Measurements from ENCODE around the gene DDX25.
"Not testable (repeated sequence)": the region's sequence is repeated elsewhere in the genome, so short reads cannot be mapped to it uniquely, and the experiment has no call there.

Gene DDX25

DNA sequence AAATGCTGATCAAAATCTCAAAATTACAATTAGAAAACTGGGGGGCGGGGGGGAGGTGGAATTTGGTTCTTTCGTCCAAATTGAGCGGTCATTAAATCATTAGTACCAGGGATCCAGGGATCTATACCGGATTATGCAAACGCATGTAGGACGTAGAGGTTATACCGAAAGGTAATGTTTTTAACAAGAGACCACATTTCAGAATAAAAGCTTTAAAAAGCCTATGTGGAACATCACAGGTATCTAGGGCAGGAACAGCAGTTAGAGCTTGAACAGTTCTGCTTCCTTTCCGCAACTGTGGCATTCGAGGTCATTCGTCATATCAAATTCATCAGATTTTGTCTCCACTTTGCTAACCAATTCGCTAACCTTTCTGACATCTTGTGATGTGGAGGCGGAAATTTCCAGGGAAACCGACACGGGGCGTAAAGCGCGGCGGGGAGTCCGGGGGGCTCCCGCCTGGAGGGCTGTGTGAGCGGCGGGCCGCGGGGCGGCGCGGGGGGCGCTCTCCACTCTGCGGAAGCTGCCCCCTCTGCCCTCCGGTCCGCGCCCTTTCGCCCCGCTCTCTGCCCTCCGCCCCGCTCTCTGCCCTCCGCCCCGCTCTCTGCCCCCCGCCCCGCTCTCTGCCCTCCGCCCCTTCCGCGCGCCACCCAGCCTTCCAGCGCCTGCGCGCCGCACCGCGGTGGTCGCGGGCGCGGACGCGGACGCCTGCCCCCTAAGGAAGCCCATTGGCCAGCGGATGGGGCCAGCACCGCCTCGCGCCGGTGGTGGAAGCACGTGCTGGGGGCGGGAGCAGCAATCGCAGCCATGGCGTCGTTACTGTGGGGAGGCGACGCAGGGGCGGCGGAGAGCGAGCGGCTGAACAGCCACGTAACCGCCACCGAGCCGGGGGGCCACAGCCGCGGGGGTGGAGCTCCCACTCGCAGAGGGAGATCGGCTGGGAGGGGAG, at the start of gene DDX25:
TSS of gene DDX25 (plus strand) at position 798 of the 949 bp plus-strand sequence. CDS start at position 808, 10 bp downstream.
- H3K9me3 Mint-ChIP-seq, result no peaks in the 10 kb centered on the region
- H3K27ac Mint-ChIP-seq, result no peak within 1 kb of the TSS
- H3K36me3 Mint-ChIP-seq (ENCODE audit: low read depth), result peaks cover 23% of the 10 kb centered on the region
- H3K27me3 Mint-ChIP-seq, result peaks cover 39% of the 10 kb centered on the region
- intact Hi-C loops (cut with micrococcal nuclease), result loop anchor here (1.0 kb wide), 2 partner anchors 17 to 307 kb away; partner anchors contain the start of genes FAM118B, HYLS1 and RPUSD4
- peaks cover 20% of the 10 kb centered on the region for H3K4me1 Mint-ChIP-seq (ENCODE audit: low read depth)
- peak within 1 kb of the TSS; percentile 89 for H3K4me3 Mint-ChIP-seq

GRCh38 chr11:125857670-125858069, 46.6 kb upstream of the DDX25 start:
- H3K4me1 Mint-ChIP-seq (ENCODE audit: low read depth); H3K36me3 Mint-ChIP-seq (ENCODE audit: low read depth); H3K27ac Mint-ChIP-seq; H3K4me3 Mint-ChIP-seq; intact Hi-C loops (cut with micrococcal nuclease); H3K27me3 Mint-ChIP-seq: not testable (repeated sequence)
- peaks cover 16% of the 10 kb centered on the region for H3K9me3 Mint-ChIP-seq

DNA sequence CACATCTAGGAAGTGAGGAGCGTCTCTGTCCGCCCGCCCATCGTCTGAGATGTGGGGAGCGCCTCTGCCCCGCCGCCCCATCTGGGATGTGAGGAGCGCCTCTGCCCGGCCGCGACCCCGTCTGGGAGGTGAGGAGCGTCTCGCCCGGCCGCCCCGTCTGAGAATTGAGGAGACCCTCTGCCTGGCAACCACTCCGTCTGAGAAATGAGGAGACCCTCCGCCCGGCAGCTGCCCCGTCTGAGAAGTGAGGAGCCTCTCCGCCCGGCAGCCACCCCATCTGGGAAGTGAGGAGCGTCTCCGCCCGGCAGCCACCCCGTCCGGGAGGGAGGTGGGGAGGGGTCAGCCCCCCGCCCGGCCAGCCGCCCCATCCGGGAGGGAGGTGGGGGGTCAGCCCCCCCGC, 41.5 kb upstream of the DDX25 start:
- H3K4me3 Mint-ChIP-seq; intact Hi-C loops (cut with micrococcal nuclease); H3K36me3 Mint-ChIP-seq (ENCODE audit: low read depth); H3K4me1 Mint-ChIP-seq (ENCODE audit: low read depth); H3K27me3 Mint-ChIP-seq; H3K27ac Mint-ChIP-seq: not testable (repeated sequence)
- peaks cover 16% of the 10 kb centered on the region for H3K9me3 Mint-ChIP-seq

GRCh38 chr11:125865354-125865753, 39.0 kb upstream of the DDX25 start:
- H3K9me3 Mint-ChIP-seq; intact Hi-C loops (cut with micrococcal nuclease); H3K4me3 Mint-ChIP-seq; H3K4me1 Mint-ChIP-seq (ENCODE audit: low read depth); H3K27me3 Mint-ChIP-seq; H3K27ac Mint-ChIP-seq; H3K36me3 Mint-ChIP-seq (ENCODE audit: low read depth): not testable (repeated sequence)

DNA sequence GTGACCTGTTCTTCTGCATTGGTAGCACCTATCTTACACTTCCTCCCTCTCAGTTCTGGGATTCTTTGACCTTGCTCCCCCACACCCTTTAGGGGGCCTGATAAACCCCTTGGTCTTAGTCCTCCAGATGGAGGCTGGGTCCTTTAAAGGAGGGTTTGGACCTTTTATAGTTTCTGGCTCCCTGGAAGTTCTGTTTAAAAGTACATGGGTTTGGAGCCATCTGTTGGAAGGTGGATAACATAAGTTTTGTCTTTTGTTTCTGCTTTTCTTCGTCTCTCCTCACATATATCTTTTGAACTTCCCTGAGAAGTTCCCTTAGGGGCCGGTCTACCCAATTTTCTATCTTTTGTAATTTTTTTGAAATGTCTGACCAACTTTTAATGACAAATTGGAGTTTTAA, 34.8 kb upstream of the DDX25 start:
- intact Hi-C loops (cut with micrococcal nuclease), result no loop called here
- Mint-ChIP-seq H3K27ac (no peak overlapping the region), H3K9me3 (peaks cover 14% of the 10 kb centered on the region), H3K36me3 (ENCODE audit: low read depth) (no peaks in the 10 kb centered on the region), H3K27me3 (peaks cover 1% of the 10 kb centered on the region), H3K4me1 (ENCODE audit: low read depth) (peaks cover 6% of the 10 kb centered on the region), H3K4me3 (no peak overlapping the region)

DNA sequence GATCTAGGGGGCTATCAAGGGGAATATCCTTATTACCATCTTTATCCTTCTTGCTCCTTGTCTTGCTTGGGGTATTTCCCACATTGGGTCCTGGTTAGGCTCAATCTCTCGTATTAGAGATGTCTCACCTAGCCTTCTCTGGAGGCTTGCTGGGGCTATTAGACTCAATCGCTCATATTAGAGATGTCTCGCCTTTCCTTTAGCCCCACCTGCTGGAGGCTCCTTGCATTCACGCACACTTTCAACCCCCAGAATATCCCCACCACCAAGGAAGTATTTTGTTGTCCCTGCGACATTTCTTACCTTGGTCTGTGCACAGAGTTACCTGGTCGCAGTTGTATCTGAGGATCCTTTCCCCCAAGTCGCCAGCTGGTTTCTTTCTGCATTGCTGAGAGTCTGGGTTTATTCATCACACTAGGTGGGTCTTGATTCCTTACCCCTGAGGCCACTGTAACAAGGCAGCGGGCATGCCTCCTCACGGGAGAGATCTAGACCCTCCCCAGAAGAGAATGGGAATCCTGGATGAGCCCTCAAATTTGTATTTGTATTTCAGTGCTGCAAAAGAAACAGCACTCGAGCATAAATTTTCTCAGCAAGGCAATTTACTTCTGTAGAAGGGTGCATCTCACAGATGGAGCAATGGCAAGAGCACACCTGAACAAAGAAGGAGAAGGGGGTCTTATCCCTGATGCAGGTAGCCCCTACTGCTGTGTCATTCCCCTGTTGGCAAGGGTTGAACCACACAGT, 32.7 kb upstream of the DDX25 start:
- no peak overlapping the region for H3K4me3 Mint-ChIP-seq
- H3K4me1 Mint-ChIP-seq (ENCODE audit: low read depth), result peaks cover 6% of the 10 kb centered on the region
- H3K9me3 Mint-ChIP-seq, result peaks cover 14% of the 10 kb centered on the region
- peaks cover 1% of the 10 kb centered on the region for H3K27me3 Mint-ChIP-seq
- intact Hi-C loops (cut with micrococcal nuclease), result loop anchor here (5.0 to 10.0 kb wide), 2 partner anchors 244 to 437 kb away; partner anchors contain the start of gene CHEK1
- peak overlapping the region; percentile 4 for H3K27ac Mint-ChIP-seq
- no peaks in the 10 kb centered on the region for H3K36me3 Mint-ChIP-seq (ENCODE audit: low read depth)

GRCh38 chr11:125872138-125872491, 32.2 kb upstream of the DDX25 start:
- Mint-ChIP-seq H3K36me3 (ENCODE audit: low read depth) (no peaks in the 10 kb centered on the region), H3K9me3 (peaks cover 14% of the 10 kb centered on the region), H3K4me3 (no peak overlapping the region), H3K27ac (peak overlapping the region; percentile 4), H3K4me1 (ENCODE audit: low read depth) (peaks cover 6% of the 10 kb centered on the region), H3K27me3 (peaks cover 3% of the 10 kb centered on the region)
- intact Hi-C loops (cut with micrococcal nuclease), result loop anchor here (5.0 to 10.0 kb wide), 2 partner anchors 245 to 437 kb away; partner anchors contain the start of gene CHEK1

DNA sequence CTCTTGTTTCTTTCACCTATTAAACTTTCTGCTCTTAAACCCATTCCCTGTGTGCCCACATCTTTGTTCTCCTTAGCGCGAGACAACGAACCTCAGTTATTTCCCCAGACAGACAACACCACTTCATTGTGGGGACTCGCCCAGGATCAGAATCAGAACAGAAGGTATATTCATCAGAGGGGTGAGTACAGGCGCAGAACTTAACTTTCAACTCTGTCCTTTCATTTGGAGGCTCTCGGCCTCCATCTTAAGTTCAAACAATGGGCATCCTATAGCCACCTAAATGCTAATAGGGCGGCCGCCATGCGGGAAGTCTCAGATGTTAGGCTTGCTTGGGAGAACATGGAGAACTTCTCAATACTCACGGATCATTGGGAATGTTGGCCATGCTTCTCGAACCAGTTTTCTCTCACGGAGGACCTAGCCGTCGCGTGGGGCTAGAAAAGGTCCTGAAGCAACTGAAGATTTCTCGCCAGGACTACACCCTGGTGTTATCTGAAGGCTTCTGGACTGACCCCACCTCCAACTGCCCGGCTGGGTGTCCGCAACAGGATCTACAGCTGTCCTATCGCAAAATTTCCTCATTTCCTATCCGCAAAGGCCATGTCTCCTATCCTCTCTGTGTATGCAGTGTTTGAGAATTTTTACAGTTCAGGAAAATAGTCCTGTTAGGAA, 30.3 kb upstream of the DDX25 start:
- peaks cover 6% of the 10 kb centered on the region for H3K4me1 Mint-ChIP-seq (ENCODE audit: low read depth)
- peaks cover 5% of the 10 kb centered on the region for H3K27me3 Mint-ChIP-seq
- intact Hi-C loops (cut with micrococcal nuclease), result loop anchor here (5.0 to 10.0 kb wide), 2 partner anchors 247 to 439 kb away; partner anchors contain the start of gene CHEK1
- no peak overlapping the region for H3K4me3 Mint-ChIP-seq
- H3K9me3 Mint-ChIP-seq, result peaks cover 14% of the 10 kb centered on the region
- H3K36me3 Mint-ChIP-seq (ENCODE audit: low read depth), result no peaks in the 10 kb centered on the region
- H3K27ac Mint-ChIP-seq, result no peak overlapping the region

DNA sequence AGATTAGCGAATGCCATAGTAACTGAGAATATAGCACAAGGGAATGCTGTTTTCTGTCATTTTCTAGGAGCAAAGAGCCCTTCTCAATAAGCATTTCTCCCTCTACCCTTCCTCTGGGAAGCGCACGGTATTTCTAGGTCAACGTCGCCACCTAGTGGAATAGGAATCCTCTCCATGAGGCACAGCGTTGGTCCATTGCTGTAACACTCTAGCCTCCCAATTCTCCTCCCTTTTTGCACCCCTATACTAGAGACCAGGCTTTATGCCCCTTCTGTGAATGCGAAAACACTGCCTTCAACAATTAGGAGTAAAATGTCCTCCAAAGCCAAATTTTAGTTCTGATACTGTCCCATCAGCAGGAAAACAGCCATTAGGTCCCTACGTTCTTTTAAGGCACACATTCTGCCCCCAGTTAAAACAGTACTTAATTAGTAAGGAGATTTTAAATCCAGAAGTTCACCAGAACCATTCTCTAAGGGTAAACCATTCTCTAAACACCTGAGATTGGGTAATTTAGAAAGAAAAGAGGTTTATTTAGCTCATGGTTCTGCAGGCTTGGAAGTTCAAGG, 29.7 kb upstream of the DDX25 start:
- Mint-ChIP-seq H3K9me3 (peaks cover 14% of the 10 kb centered on the region), H3K27me3 (peaks cover 5% of the 10 kb centered on the region), H3K27ac (no peak overlapping the region), H3K36me3 (ENCODE audit: low read depth) (no peaks in the 10 kb centered on the region), H3K4me3 (no peak overlapping the region), H3K4me1 (ENCODE audit: low read depth) (peaks cover 6% of the 10 kb centered on the region)
- intact Hi-C loops (cut with micrococcal nuclease), result loop anchor here (5.0 to 10.0 kb wide), 2 partner anchors 247 to 440 kb away; partner anchors contain the start of gene CHEK1

DNA sequence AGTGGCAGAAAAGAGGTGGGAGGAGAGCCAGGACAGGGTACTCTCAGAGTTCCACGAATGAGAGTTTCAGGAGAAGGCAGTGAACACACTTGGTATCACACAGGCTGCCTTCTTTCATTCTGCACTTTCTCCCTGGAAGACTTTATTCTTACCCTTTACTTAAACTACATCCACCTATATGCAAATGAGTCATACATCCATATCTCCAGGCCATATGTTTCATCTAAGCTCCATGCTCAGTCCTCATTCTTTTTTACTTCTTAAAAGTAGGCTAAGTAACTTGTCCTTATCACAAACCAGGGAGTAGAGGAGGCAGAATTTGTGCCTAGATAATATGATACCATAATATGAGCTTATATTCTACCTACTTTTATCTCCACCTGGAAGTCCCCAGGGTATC, 23.0 kb upstream of the DDX25 start:
- H3K4me1 Mint-ChIP-seq (ENCODE audit: low read depth), result no peaks in the 10 kb centered on the region
- H3K4me3 Mint-ChIP-seq, result no peak overlapping the region
- H3K9me3 Mint-ChIP-seq, result no peaks in the 10 kb centered on the region
- H3K27ac Mint-ChIP-seq, result no peak overlapping the region
- H3K27me3 Mint-ChIP-seq, result peaks cover 17% of the 10 kb centered on the region
- intact Hi-C loops (cut with micrococcal nuclease), result loop anchor here (10.0 kb wide), 1 partner anchor 926 kb away; the partner anchor contains the start of gene CCDC15
- H3K36me3 Mint-ChIP-seq (ENCODE audit: low read depth), result no peaks in the 10 kb centered on the region

- Mint-ChIP-seq H3K27ac (no peak overlapping the region), H3K27me3 (peaks cover 15% of the 10 kb centered on the region), H3K4me3 (no peak overlapping the region), H3K36me3 (ENCODE audit: low read depth) (peaks cover 7% of the 10 kb centered on the region), H3K4me1 (ENCODE audit: low read depth) (peaks cover 10% of the 10 kb centered on the region), H3K9me3 (no peaks in the 10 kb centered on the region)
- intact Hi-C loops (cut with micrococcal nuclease), result loop anchor here (10.0 kb wide), 1 partner anchor 929 kb away; the partner anchor contains the start of gene CCDC15
These were observed 20.9 kb upstream of the DDX25 start for GRCh38 chr11:125883375-125883774.

DNA sequence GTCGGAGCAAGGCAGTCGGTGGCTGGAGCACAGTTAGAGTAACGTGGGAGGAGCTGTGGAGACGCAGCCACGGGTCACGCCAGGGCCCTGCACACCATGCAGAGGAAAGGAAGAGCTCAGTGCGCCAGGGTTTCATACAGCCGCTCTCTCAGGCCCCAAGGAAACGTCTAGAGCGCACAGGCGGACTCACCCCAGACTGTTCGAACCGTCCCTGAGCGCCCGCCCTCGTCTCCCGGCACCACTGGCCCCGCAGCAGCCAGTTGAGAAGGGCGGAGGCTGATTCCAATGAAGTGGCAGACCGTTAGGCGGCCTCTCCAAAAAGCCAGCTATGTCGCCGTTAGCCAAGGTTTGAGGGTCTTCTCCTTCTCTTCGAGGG, 17.3 kb upstream of the DDX25 start:
- Mint-ChIP-seq H3K9me3 (no peaks in the 10 kb centered on the region), H3K4me3 (peak overlapping the region; percentile 85), H3K36me3 (ENCODE audit: low read depth) (peaks cover 15% of the 10 kb centered on the region), H3K27me3 (peaks cover 3% of the 10 kb centered on the region), H3K27ac (peak overlapping the region; percentile 91), H3K4me1 (ENCODE audit: low read depth) (peaks cover 18% of the 10 kb centered on the region)
- intact Hi-C loops (cut with micrococcal nuclease), result loop anchor here (1.0 to 10.0 kb wide), 3 partner anchors 16 to 932 kb away; partner anchors contain the start of genes CCDC15, CHEK1 and PUS3
